WTC11 (cell line): Measurements from ENCODE around the gene PRR4.

Experiments
- AFF4 ChIP-seq: sonication (generic); formaldehyde crosslinking; IDR thresholded peaks from 2 replicates; pipeline ENCODE4 v1.8.1; 2023; ENCODE audit warnings: mild to moderate bottlenecking, missing genetic modification reagents, borderline replicate concordance
- CREM ChIP-seq: sonication (generic); formaldehyde crosslinking; IDR thresholded peaks from 2 replicates; pipeline ENCODE4 v1.8.1; 2022; ENCODE audit warnings: mild to moderate bottlenecking, missing genetic modification reagents, moderate library complexity
- ESRRA ChIP-seq: sonication (generic); formaldehyde crosslinking; IDR thresholded peaks from 2 replicates; pipeline ENCODE4 v1.8.1; 2022; ENCODE audit warnings: mild to moderate bottlenecking, missing genetic modification reagents, borderline replicate concordance
- NFATC4 ChIP-seq: fragments of 250-450 bp; sonication (Bioruptor Pico); IDR thresholded peaks from 2 replicates; pipeline ENCODE4 v1.9.0; 2021; ENCODE audit warnings: mild to moderate bottlenecking
- NR2C2 ChIP-seq: sonication (generic); formaldehyde crosslinking; IDR thresholded peaks from 2 replicates; pipeline ENCODE4 v1.8.0; 2022; ENCODE audit warnings: mild to moderate bottlenecking, missing genetic modification reagents
- NR3C1 ChIP-seq: sonication (generic); formaldehyde crosslinking; conservative IDR thresholded peaks from 2 replicates; pipeline ENCODE4 v1.8.1; 2023; ENCODE audit warnings: low read depth, mild to moderate bottlenecking, missing genetic modification reagents
- PRDM15 ChIP-seq: sonication (generic); formaldehyde crosslinking; IDR thresholded peaks from 2 replicates; pipeline ENCODE4 v1.8.0; 2022; ENCODE audit warnings: missing genetic modification reagents
- SMAD4 ChIP-seq: sonication (generic); formaldehyde crosslinking; IDR thresholded peaks from 2 replicates; pipeline ENCODE4 v1.8.0; 2022; ENCODE audit warnings: mild to moderate bottlenecking, missing genetic modification reagents
- TCF7 ChIP-seq: sonication (generic); formaldehyde crosslinking; IDR thresholded peaks from 2 replicates; pipeline ENCODE4 v1.8.0; 2022; ENCODE audit warnings: mild to moderate bottlenecking, low read depth, missing genetic modification reagents, moderate library complexity
- TP53 ChIP-seq: sonication (generic); formaldehyde crosslinking; IDR thresholded peaks from 2 replicates; pipeline ENCODE4 v1.8.1; 2023; ENCODE audit warnings: mild to moderate bottlenecking, missing genetic modification reagents
- USF1 ChIP-seq: sonication (generic); formaldehyde crosslinking; IDR thresholded peaks from 2 replicates; pipeline ENCODE4 v1.8.0; 2022; ENCODE audit warnings: mild to moderate bottlenecking, missing genetic modification reagents
- ZNF396 ChIP-seq: fragments of 250-450 bp; sonication (Bioruptor Pico); IDR thresholded peaks from 2 replicates; pipeline ENCODE4 v1.8.0; 2021; ENCODE audit warnings: mild to moderate bottlenecking, moderate library complexity, borderline replicate concordance
- TF ChIP-seq, protein P1 (sequence below): fragments of 200-600 bp; IDR thresholded peaks from 2 replicates; pipeline ENCODE4 v1.8.0; 2022; ENCODE audit warnings: antibody characterized with exemption
- TF ChIP-seq, protein P2 (sequence below): sonication (generic); formaldehyde crosslinking; IDR thresholded peaks from 2 replicates; pipeline ENCODE4 v1.8.0; 2022; ENCODE audit warnings: mild to moderate bottlenecking, missing genetic modification reagents

DNA sequence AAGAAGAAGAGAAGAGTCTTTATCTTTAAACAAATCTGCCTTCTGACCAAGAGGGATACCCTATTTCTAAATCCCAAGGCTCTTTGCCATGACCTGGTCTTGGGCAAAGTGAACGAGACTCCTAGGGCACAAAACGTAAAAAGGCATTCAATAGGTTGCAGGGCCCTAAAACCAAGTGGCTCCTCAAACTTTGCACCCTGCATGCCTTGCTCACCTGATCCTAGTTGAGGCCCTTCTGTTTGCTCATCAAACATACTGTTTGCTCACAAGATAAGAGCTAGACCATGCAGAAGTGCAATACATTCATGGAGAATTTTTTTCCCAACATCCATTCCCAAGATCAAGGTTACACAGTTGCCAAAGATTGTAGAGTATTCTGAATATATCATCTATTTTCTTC, 42.7 kb upstream of the PRR4 start:
- TF ChIP-seq TCF7 = no peak
- no peak for TF ChIP-seq NR2C2
- no peak for TF ChIP-seq USF1 (CRISPR knock-in tag)
- TF ChIP-seq, protein P1, sequence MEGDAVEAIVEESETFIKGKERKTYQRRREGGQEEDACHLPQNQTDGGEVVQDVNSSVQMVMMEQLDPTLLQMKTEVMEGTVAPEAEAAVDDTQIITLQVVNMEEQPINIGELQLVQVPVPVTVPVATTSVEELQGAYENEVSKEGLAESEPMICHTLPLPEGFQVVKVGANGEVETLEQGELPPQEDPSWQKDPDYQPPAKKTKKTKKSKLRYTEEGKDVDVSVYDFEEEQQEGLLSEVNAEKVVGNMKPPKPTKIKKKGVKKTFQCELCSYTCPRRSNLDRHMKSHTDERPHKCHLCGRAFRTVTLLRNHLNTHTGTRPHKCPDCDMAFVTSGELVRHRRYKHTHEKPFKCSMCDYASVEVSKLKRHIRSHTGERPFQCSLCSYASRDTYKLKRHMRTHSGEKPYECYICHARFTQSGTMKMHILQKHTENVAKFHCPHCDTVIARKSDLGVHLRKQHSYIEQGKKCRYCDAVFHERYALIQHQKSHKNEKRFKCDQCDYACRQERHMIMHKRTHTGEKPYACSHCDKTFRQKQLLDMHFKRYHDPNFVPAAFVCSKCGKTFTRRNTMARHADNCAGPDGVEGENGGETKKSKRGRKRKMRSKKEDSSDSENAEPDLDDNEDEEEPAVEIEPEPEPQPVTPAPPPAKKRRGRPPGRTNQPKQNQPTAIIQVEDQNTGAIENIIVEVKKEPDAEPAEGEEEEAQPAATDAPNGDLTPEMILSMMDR = no peak
- TF ChIP-seq ZNF396 (CRISPR knock-in tag) = no peak
- no peak for TF ChIP-seq NR3C1 (CRISPR knock-in tag)
- no peak for TF ChIP-seq NFATC4 (CRISPR knock-in tag)
- no peak for TF ChIP-seq ESRRA
- TF ChIP-seq PRDM15 (CRISPR knock-in tag) = no peak
- TF ChIP-seq CREM = no peak
- TF ChIP-seq TP53 (CRISPR knock-in tag) = no peak
- no peak for TF ChIP-seq AFF4 (CRISPR knock-in tag)
- TF ChIP-seq, protein P2, sequence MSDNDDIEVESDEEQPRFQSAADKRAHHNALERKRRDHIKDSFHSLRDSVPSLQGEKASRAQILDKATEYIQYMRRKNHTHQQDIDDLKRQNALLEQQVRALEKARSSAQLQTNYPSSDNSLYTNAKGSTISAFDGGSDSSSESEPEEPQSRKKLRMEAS (CRISPR knock-in tag) = no peak
- TF ChIP-seq SMAD4 (CRISPR knock-in tag) = no peak
